Smooth muscle cell of the brain vasculature (primary cell): Measurements from ENCODE around the gene TSSK1B.
"Not testable (repeated sequence)": the region's sequence is repeated elsewhere in the genome, so short reads cannot be mapped to it uniquely, and the experiment has no call there.

Source experiments
- DNase-seq: peaks from one replicate; pipeline ENCODE4 v3.0.0-alpha.2; 2012; ENCODE audit warnings: low read depth, low spot score

TSSK1B gene

GRCh38 chr5:113397986-113398385, 36.8 kb downstream of the TSSK1B start:
- DNase-seq: not testable (repeated sequence)

- DNase-seq: no peak
Measured at GRCh38 chr5:113397046-113397445, 37.7 kb downstream of the TSSK1B start.

- no peak for DNase-seq
Measured at GRCh38 chr5:113394658-113395057, 40.1 kb downstream of the TSSK1B start.

- no peak for DNase-seq
Measured at GRCh38 chr5:113390224-113390623, 44.6 kb downstream of the TSSK1B start.

GRCh38 chr5:113389116-113389515, 45.7 kb downstream of the TSSK1B start:
- DNase-seq: no peak

GRCh38 chr5:113387844-113388243, 46.9 kb downstream of the TSSK1B start:
- no peak for DNase-seq

GRCh38 chr5:113384782-113385285, 50.0 kb downstream of the TSSK1B start:
- DNase-seq: no peak

GRCh38 chr5:113382731-113383130, 52.1 kb downstream of the TSSK1B start:
- DNase-seq: no peak
